ENCODE data around the gene VPS9D1.
"Not testable (repeated sequence)": the region's sequence is repeated elsewhere in the genome, so short reads cannot be mapped to it uniquely, and the experiment has no call there.

Gene VPS9D1

DNA sequence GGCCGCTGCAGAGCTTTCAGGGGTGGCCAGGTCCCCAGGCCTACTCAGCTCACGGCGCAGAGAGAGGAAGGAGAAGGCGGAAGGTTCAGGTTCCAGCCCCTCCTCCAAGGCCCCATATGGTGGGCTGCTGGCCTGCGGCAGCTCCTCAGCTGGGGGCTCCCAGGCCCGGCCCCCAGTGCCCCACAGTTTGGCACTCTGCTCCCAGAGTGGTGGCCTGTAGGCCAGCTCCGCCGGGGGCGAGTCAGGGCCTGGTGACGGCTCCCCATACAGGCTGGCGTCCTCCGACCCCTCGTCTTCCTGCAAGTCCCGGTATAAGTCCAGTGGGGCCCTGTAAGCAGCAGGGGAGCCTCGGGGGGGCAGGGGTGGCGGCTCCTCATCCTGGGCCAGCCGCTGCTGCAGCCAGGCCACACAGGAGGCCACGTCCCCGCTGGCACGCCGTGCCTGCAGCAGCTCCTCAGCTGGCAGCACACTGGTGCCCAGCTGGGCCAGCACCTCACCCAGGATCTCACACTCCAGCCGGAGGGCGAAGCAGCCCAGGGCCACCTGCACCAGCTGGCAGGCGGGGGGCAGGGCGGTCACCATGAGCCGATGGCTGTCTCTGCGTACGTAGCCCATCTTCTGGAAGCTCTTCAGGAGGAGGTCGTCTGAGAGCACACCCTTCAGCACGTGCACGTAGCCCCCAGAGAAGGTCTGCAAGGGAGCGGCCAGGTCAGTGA, 22.9 kb downstream of the VPS9D1 start:
- Histone ChIP-seq H3K4me3 (replicated peaks; ENCODE audit: low read depth, low read length) (no peak overlapping the region), H3K36me3 (ENCODE audit: control insufficient read depth, insufficient read depth, low read length) (peaks cover 15% of the 10 kb centered on the region), H3K27me3 (replicated peaks; ENCODE audit: control insufficient read depth, insufficient read depth, low read length) (no peaks in the 10 kb centered on the region)
- no peak for DNase-seq (ENCODE audit: extremely low read depth, insufficient read length)
- TF ChIP-seq, protein P1, sequence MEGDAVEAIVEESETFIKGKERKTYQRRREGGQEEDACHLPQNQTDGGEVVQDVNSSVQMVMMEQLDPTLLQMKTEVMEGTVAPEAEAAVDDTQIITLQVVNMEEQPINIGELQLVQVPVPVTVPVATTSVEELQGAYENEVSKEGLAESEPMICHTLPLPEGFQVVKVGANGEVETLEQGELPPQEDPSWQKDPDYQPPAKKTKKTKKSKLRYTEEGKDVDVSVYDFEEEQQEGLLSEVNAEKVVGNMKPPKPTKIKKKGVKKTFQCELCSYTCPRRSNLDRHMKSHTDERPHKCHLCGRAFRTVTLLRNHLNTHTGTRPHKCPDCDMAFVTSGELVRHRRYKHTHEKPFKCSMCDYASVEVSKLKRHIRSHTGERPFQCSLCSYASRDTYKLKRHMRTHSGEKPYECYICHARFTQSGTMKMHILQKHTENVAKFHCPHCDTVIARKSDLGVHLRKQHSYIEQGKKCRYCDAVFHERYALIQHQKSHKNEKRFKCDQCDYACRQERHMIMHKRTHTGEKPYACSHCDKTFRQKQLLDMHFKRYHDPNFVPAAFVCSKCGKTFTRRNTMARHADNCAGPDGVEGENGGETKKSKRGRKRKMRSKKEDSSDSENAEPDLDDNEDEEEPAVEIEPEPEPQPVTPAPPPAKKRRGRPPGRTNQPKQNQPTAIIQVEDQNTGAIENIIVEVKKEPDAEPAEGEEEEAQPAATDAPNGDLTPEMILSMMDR (IDR thresholded peaks at IDR 0.05; ENCODE audit: insufficient read depth, low read length, poor library complexity, severe bottlenecking): no peak

DNA sequence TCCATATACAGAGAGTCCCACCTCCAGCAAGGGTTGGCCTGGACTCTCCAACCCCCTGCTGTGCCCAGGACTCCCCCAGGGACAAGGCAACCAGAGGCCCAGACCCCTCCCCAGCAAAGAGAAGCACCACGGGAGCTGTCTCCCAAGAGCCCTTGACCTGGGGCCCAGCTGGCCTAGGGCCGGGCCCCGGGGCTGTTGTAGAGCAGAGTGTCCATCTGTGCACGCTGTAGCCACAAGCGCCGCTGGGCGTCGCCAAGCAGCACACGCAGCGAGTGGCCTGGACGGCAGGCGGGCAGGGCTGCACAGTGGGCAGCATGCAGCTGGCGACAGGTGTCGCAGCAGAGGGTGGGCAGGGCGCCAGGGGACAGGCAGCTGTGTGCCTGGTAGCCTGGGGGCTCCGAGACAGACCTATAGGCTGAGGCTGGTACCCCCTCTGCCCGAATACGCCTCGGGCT, 23.5 kb downstream of the VPS9D1 start:
- TF ChIP-seq, protein P1 (IDR thresholded peaks at IDR 0.05; ENCODE audit: insufficient read depth, low read length, poor library complexity, severe bottlenecking): no peak
- Histone ChIP-seq H3K4me3 (replicated peaks; ENCODE audit: low read depth, low read length) (no peak overlapping the region), H3K36me3 (ENCODE audit: control insufficient read depth, insufficient read depth, low read length) (peaks cover 17% of the 10 kb centered on the region), H3K27me3 (replicated peaks; ENCODE audit: control insufficient read depth, insufficient read depth, low read length) (no peaks in the 10 kb centered on the region)
- no peak for DNase-seq (ENCODE audit: extremely low read depth, insufficient read length)

DNA sequence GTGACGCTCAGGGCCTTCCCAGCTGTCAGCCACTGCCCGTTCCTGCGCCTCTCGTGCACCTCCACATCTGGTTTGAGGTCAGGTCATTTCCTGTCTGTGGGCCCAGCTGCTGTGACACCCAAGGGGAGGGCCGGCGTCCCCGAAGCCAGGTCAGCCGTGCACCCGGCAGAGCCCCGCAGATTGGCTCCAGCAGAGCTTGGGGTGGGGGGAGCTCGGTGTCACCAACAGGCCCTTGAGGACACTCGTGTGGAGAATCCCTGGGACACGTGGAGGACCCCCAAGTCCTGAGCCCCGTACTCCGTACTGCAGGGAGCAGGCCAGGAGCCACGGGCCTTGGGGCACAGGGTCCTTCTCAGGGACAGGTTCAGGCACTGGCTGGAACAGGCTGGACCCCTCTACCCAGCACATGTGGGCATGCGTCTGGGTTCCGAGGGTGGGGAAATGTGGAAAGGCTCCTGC, 24.0 kb downstream of the VPS9D1 start:
- peak; percentile 66 for DNase-seq (ENCODE audit: extremely low read depth, insufficient read length)
- H3K27me3 ChIP-seq (replicated peaks; ENCODE audit: control insufficient read depth, insufficient read depth, low read length): no peaks in the 10 kb centered on the region
- H3K36me3 ChIP-seq (ENCODE audit: control insufficient read depth, insufficient read depth, low read length): peaks cover 22% of the 10 kb centered on the region
- no peak overlapping the region for H3K4me3 ChIP-seq (replicated peaks; ENCODE audit: low read depth, low read length)
- TF ChIP-seq, protein P1 (IDR thresholded peaks at IDR 0.05; ENCODE audit: insufficient read depth, low read length, poor library complexity, severe bottlenecking): no peak

DNA sequence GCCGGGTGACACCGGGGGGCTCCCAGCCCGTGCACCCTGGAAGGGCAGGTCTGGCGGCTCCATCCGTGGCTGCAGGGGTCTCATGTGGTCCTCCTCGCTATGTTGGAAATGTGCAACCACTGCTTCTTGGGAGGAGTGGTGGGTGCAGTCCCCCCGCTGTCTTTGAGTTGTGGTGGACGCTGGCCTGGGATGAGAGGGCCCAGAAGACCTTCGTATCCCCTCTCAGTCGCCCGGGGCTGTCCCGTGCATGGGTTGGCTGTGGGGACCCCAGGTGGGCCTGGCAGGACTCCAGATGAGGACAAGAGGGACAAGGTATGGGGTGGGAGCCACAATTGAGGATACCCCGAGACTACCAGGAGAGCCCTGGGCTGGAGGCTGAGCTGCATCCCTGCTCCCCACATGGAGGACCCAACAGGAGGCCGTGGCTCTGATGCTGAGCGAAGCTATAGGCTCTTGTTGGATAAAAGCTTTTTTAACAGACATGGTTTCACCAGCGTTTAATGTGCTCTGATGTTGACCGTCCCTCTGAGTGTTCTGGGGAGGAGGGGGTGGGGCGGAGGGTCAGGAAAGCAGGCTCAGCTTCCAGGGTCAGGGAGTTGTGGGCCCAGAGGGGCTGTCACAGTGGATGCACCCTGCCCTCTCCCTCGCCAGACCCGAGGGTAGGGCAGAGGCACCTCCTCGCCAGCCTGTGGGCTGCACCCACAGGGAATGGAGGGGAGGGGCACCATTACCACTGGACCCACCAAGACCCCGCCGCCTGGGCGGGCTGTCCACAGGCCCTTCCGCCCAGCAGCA, 24.6 kb downstream of the VPS9D1 start:
- no peaks in the 10 kb centered on the region for H3K27me3 ChIP-seq (replicated peaks; ENCODE audit: control insufficient read depth, insufficient read depth, low read length)
- H3K36me3 ChIP-seq (ENCODE audit: control insufficient read depth, insufficient read depth, low read length): peaks cover 26% of the 10 kb centered on the region
- H3K4me3 ChIP-seq (replicated peaks; ENCODE audit: low read depth, low read length): no peak overlapping the region
- DNase-seq (ENCODE audit: extremely low read depth, insufficient read length): no peak
- TF ChIP-seq, protein P1 (IDR thresholded peaks at IDR 0.05; ENCODE audit: insufficient read depth, low read length, poor library complexity, severe bottlenecking): no peak

- no peaks in the 10 kb centered on the region for H3K27me3 ChIP-seq (replicated peaks; ENCODE audit: control insufficient read depth, insufficient read depth, low read length)
- H3K36me3 ChIP-seq (ENCODE audit: control insufficient read depth, insufficient read depth, low read length): peaks cover 30% of the 10 kb centered on the region
- H3K4me3 ChIP-seq (replicated peaks; ENCODE audit: low read depth, low read length): no peak overlapping the region
- no peak for DNase-seq (ENCODE audit: extremely low read depth, insufficient read length)
- TF ChIP-seq, protein P1 (IDR thresholded peaks at IDR 0.05; ENCODE audit: insufficient read depth, low read length, poor library complexity, severe bottlenecking): no peak
Measured at GRCh38 chr16:89695086-89695874, 25.4 kb downstream of the VPS9D1 start.

DNA sequence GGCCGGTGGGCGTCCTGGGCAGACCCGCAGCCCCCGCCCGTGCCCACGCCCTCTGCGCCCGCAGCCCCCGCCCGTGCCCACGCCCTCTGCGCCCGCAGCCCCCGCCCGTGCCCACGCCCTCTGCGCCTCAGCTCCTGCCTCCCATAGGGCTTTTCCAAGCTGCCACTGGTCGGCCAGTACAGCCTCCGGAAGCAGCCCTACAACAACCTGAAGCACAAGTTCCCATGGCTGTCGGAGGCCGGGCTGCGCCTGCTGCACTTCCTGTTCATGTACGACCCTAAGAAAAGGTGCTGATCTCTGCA, 26.0 kb downstream of the VPS9D1 start:
- H3K36me3 ChIP-seq (ENCODE audit: control insufficient read depth, insufficient read depth, low read length): peaks cover 30% of the 10 kb centered on the region

More for the DNA sequence above, 26.0 kb downstream of the VPS9D1 start:
- DNase-seq (ENCODE audit: extremely low read depth, insufficient read length); H3K4me3 ChIP-seq (replicated peaks; ENCODE audit: low read depth, low read length); H3K27me3 ChIP-seq (replicated peaks; ENCODE audit: control insufficient read depth, insufficient read depth, low read length): not testable (repeated sequence)

Measured in GM06990 (cell line).